Common myeloid progenitor, CD34-positive (primary cell): ENCODE data around the gene ASTN1.

Experiments used
- CTCF ChIA-PET: fragments of 350-600 bp; sonication (Branson Sonifier 250); formaldehyde crosslinking; loops from one replicate; lab custom pipeline; 2021; ENCODE audit warnings: antibody characterized with exemption; lab: Charles Lee
- POLR2A ChIA-PET: fragments of 350-600 bp; sonication (Branson Sonifier 250); formaldehyde crosslinking; loops from one replicate; lab custom pipeline; 2021; ENCODE audit warnings: antibody characterized with exemption; lab: Charles Lee
- DNase-seq, 3 donors: peaks; one replicate each; pipeline versions ENCODE4 v3.0.0 to v3.0.0-alpha.2; 2013
- H3K27ac ChIP-seq, 2 experiments: 1 replicate in 1 of 2; 2 replicates in 1 of 2; pipeline ENCODE4 v1.7.0; 2013; ENCODE audit warnings: inconsistent platforms in 2 of 2, low read length in 2 of 2, mild to moderate bottlenecking in 2 of 2, low read depth in 1 of 2, moderate library complexity in 1 of 2; ENCODE audit not compliant: severe bottlenecking in 2 of 2, insufficient read depth in 1 of 2, poor library complexity in 1 of 2
- H3K27me3 ChIP-seq, 5 experiments: replicated peaks in 2 of 5; 1 replicate in 3 of 5; 2 replicates in 2 of 5; pipeline versions ENCODE4 v1.6.1 to v1.7.0; 2013; ENCODE audit warnings: low read length in 4 of 5, mild to moderate bottlenecking in 2 of 5, moderate library complexity in 2 of 5, inconsistent platforms in 1 of 5; ENCODE audit not compliant: insufficient read depth in 5 of 5, control insufficient read depth in 4 of 5
- H3K36me3 ChIP-seq, 4 experiments: 1 replicate in 2 of 4; 2 replicates in 2 of 4; pipeline versions ENCODE4 v1.6.1 to v1.7.0; 2013; ENCODE audit warnings: low read length in 3 of 4, control low read depth in 1 of 4, mild to moderate bottlenecking in 1 of 4; ENCODE audit not compliant: control insufficient read depth in 4 of 4, insufficient read depth in 4 of 4
- H3K4me1 ChIP-seq, 4 experiments: 1 replicate in 3 of 4; 2 replicates in 1 of 4; pipeline versions ENCODE4 v1.6.1 to v1.7.1; 2013; ENCODE audit warnings: low read length in 3 of 4, mild to moderate bottlenecking in 3 of 4, control low read depth in 1 of 4, inconsistent platforms in 1 of 4, moderate library complexity in 1 of 4; ENCODE audit not compliant: control insufficient read depth in 4 of 4, insufficient read depth in 4 of 4; ENCODE audit errors: control extremely low read depth in 1 of 4
- H3K4me3 ChIP-seq, 7 experiments: 1 replicate in 4 of 7; 2 replicates in 3 of 7; pipeline versions ENCODE4 v1.5.1 to v1.7.0; 2013; ENCODE audit warnings: mild to moderate bottlenecking in 7 of 7, low read length in 6 of 7, moderate library complexity in 6 of 7, inconsistent platforms in 2 of 7, low read depth in 2 of 7, control low read depth in 1 of 7; ENCODE audit not compliant: insufficient read depth in 4 of 7, control insufficient read depth in 1 of 7; ENCODE audit errors: extremely low read depth in 1 of 7
- H3K9me3 ChIP-seq, 5 experiments: 1 replicate in 4 of 5; 2 replicates in 1 of 5; pipeline versions ENCODE4 v1.6.1 to v1.7.1; 2013; ENCODE audit warnings: low read length in 4 of 5, mild to moderate bottlenecking in 2 of 5, inconsistent platforms in 1 of 5, low read depth in 1 of 5, moderate library complexity in 1 of 5; ENCODE audit not compliant: control insufficient read depth in 4 of 5, insufficient read depth in 2 of 5; ENCODE audit errors: control extremely low read depth in 1 of 5
- WGBS: methylation state at CpG from one replicate; pipeline ENCODE4 v1.1.5; 2013; ENCODE audit not compliant: insufficient coverage; 5-methylcytosine and 5-hydroxymethylcytosine counted together

Gene ASTN1

DNA sequence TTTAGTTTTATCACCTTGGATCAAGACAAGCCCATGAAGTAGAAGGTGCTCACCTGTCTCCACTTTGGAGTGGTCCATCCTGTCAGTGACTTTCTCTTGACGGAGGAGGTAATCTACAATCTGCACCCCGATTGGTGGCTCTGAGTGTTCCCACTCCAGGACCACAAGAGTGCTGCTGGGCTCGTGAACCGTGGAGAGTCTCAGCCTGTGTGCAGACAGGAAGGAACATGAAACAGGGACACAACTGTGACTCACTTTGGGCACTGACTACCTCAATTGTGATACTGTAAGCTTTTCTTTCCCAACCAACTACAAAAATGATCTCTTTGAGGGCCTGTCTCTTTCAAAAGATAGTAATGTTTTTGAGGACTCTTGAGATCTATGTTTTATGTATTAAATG lies 280.2 kb downstream of the ASTN1 start:
- CTCF ChIA-PET: no interaction called here
- POLR2A ChIA-PET: no interaction called here
- 79% methylated on average over 4 of the region's 4 CpGs for WGBS
- Histone ChIP-seq H3K27ac (no peak overlapping the region), H3K36me3 (no peaks in the 10 kb centered on the region), H3K27me3 (no peaks in the 10 kb centered on the region), H3K9me3 (no peaks in the 10 kb centered on the region), H3K4me3 (no peak overlapping the region), H3K4me1 (no peaks in the 10 kb centered on the region)
- no peak for DNase-seq

DNA sequence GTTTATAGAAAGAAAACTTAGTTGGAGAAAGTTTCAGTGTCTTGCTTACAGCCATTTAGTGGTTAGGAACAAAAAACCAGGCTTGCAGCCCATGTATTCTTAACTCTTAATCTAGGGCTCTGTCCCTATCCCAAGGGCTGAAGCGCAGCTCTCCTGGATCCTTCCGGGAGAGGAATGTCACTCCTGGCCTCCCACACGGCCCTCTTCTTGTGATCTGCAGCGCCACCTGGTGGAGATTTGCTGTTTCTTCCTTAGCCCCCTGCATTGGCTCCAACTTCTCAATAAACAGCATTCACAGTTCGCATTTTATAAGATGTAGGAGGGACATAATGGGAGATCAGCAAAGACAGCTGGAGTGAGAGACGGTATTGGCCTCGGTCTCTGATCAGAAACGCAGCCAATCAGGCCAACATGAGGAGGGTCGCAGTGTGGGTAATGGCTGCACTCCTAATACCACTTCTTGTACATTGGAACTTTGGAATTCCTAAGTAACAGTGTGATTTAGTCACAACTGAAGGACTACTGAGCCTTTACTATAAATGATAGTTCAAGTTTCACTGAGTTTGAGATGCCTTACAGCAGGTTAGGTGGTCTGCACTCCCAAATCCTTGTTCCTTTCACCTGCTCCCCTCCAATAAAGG lies 283.4 kb downstream of the ASTN1 start:
- Histone ChIP-seq H3K9me3 (no peaks in the 10 kb centered on the region), H3K36me3 (no peaks in the 10 kb centered on the region), H3K27ac (no peak overlapping the region), H3K4me1 (no peaks in the 10 kb centered on the region), H3K27me3 (no peaks in the 10 kb centered on the region), H3K4me3 (no peak overlapping the region)
- CTCF ChIA-PET: interaction anchor here (0.9 to 2.3 kb wide), 5 partner anchors 10 to 320 kb away, joined by 3 to 10 read pairs (median 4); no protein-coding TSS in a partner anchor
- WGBS: 25% methylated on average over 8 of the region's 9 CpGs
- POLR2A ChIA-PET: no interaction called here
- DNase-seq: peak; percentile 36 to 61 (median 44)

GRCh38 chr1:176879784-176880620 lies 284.5 kb downstream of the ASTN1 start:
- peak overlapping the region in 1 of 2 experiments; percentile 7 for H3K27ac ChIP-seq
- POLR2A ChIA-PET: interaction anchor here (0.6 kb wide), 1 partner anchor 118 kb away, joined by 3 read pairs; no protein-coding TSS in a partner anchor
- no peak for DNase-seq
- H3K36me3 ChIP-seq: no peaks in the 10 kb centered on the region
- CTCF ChIA-PET: interaction anchor here (0.8 to 2.3 kb wide), 7 partner anchors 10 to 505 kb away, joined by 3 to 10 read pairs (median 3); no protein-coding TSS in a partner anchor
- H3K27me3 ChIP-seq: no peaks in the 10 kb centered on the region
- H3K4me3 ChIP-seq: no peak overlapping the region
- H3K9me3 ChIP-seq: no peaks in the 10 kb centered on the region
- 97% methylated on average over 10 of the region's 13 CpGs for WGBS
- H3K4me1 ChIP-seq: no peaks in the 10 kb centered on the region

DNA sequence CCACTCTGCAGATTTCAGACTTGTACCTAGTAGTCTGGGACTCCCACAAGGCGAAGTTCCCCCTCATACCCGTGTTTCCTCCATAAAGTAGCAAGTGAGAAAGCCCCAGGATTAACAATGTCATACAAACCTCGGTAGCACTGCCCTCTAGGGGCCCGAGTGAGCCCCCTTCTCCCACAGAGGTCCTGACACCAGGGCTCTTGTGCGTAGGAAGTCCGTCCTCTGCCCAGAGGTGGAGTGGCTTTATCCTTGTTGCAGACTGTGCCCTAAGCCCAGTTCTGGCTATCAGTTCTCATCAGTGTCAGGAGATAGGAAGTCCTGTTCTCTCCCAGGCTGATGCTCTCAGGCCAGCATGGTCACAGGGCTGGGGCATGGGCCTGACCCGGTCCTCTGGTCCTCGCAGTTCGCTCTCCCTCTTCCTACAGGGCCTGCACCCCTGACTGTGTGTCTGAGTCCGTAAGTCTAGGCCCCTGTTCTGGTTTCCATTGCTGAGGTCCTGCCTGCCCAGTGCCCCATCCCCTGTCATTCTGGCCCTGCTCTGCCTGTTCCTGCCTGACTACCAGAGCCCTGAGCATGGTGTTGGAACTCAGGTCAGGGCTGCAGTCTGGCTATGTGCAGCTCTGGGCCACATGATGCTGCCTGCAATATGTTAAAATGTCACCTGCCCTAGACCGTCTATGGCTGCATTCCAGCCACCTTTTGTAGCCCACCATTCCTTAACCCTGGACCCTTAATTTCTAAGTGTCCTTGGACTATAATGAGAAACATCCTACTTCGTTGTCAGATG lies 285.6 kb downstream of the ASTN1 start:
- Histone ChIP-seq H3K9me3 (no peaks in the 10 kb centered on the region), H3K27me3 (no peaks in the 10 kb centered on the region), H3K4me1 (no peaks in the 10 kb centered on the region), H3K27ac (no peak overlapping the region), H3K4me3 (no peak overlapping the region), H3K36me3 (no peaks in the 10 kb centered on the region)
- peak in 1 of 3 donors; percentile 2 for DNase-seq
- 79% methylated on average over 11 of the region's 12 CpGs for WGBS
- POLR2A ChIA-PET: no interaction called here
- CTCF ChIA-PET: interaction anchor here (2.3 kb wide), 1 partner anchor 19 kb away, joined by 10 read pairs; no protein-coding TSS in a partner anchor

GRCh38 chr1:176877557-176877956 lies 287.0 kb downstream of the ASTN1 start:
- ChIA-PET POLR2A (interaction anchor here (0.6 kb wide), 1 partner anchor 160 kb away, joined by 3 read pairs; no protein-coding TSS in a partner anchor), CTCF (interaction anchor here (1.8 kb wide), 1 partner anchor 318 kb away, joined by 4 read pairs; no protein-coding TSS in a partner anchor)
- Histone ChIP-seq H3K27me3 (no peaks in the 10 kb centered on the region), H3K27ac (no peak overlapping the region), H3K9me3 (no peaks in the 10 kb centered on the region), H3K4me1 (no peaks in the 10 kb centered on the region), H3K36me3 (no peaks in the 10 kb centered on the region), H3K4me3 (no peak overlapping the region)
- WGBS: 100% methylated on average over 1 of the region's 3 CpGs
- no peak for DNase-seq

DNA sequence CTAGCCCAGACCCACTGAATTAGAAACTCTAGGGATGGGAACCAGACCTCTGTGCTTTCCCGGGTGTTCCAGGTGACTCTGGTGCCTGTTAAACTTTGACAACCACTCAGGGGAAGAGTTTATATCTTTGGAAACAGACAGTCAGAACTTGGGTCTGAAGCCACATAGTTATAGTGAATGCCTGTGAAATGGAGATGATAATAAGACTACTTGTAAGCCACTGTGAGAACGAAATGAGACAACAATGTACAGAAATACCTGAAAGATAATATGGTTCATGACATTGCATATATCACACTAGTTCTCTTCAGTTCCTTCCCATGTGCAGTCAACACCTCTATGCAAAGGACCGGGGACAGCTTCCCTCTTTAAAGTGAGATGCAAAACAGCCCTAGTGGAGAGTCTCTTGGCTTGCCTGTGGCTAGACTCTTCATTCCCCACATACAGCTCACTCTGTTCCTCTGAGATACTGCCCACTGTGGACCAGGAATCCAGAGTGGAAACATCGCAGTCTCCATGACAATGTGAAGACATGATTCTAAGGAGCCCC lies 287.5 kb downstream of the ASTN1 start:
- H3K27me3 ChIP-seq: no peaks in the 10 kb centered on the region
- POLR2A ChIA-PET: interaction anchor here (0.6 kb wide), 1 partner anchor 160 kb away, joined by 3 read pairs; no protein-coding TSS in a partner anchor
- H3K4me3 ChIP-seq: no peak overlapping the region
- no peak for DNase-seq
- WGBS: 75% methylated on average over 2 of the region's 4 CpGs
- H3K36me3 ChIP-seq: no peaks in the 10 kb centered on the region
- CTCF ChIA-PET: interaction anchor here (1.8 kb wide), 1 partner anchor 317 kb away, joined by 4 read pairs; no protein-coding TSS in a partner anchor
- H3K27ac ChIP-seq: no peak overlapping the region
- H3K9me3 ChIP-seq: no peaks in the 10 kb centered on the region
- H3K4me1 ChIP-seq: no peaks in the 10 kb centered on the region
